NCI-H2196 (cell line): ENCODE measurements around the gene EFS.
A peak's percentile ranks its signal among the peaks of the same experiment; 100 is the strongest.

Source experiments
- DNase-seq: peaks from one replicate; lab custom pipeline; 2025; ENCODE audit not compliant: unreplicated experiment; lab: John Stamatoyannopoulos, UW

The EFS gene

GRCh38 chr14:23306412-23307145 lies 58.4 kb downstream of the EFS start, which contains the start of gene BCL2L2:
Gene BCL2L2, plus strand, starts transcription at chr14:23306833. Its CDS starts 935 bp downstream, at chr14:23307768.
- peak; percentile 88 for DNase-seq
